HCT116 (cell line): ENCODE data around the gene EMP2. TPM values are rescaled to one million over a fixed set of nuclear protein-coding genes. Genes with fewer than 3 reads are reported as not detected.

Experiments
- ATAC-seq: fragments of 200-7000 bp; cut with Tn5 transposase; 2 replicates; pipeline ENCODE4 v1.9.1; 2020; ENCODE audit warnings: mild to moderate bottlenecking, moderate library complexity
- BruUV-seq: library from RNA; stranded (reverse); fragments of 400-500 nt; replicated peaks from 2 replicates; lab custom pipeline; 2021; lab: Mats Ljungman, UMichigan
- CTCF ChIA-PET: fragments of 300-600 bp; sonication (Branson Sonifier 250); formaldehyde crosslinking; loops from one replicate; lab custom pipeline; 2021; ENCODE audit warnings: antibody characterized with exemption; lab: Charles Lee
- POLR2A ChIA-PET: fragments of 300-600, 350-600 bp; sonication (Branson Sonifier 250); formaldehyde crosslinking; loops from one replicate; lab custom pipeline; 2021; ENCODE audit warnings: antibody characterized with exemption; lab: Charles Lee
- RAD21 ChIA-PET, 2 experiments: fragments of 300-600 bp; sonication (Branson Sonifier 250); formaldehyde crosslinking; loops; one replicate each; lab custom pipeline; 2023; ENCODE audit warnings: low total read pairs in 2 of 2; ENCODE audit not compliant: uncharacterized antibody in 2 of 2, unreplicated experiment in 2 of 2, low non-redundant PET in 1 of 2; lab: Charles Lee
- DNase-seq: peaks from one replicate; pipeline ENCODE4 v3.0.0-alpha.2; 2010; ENCODE audit warnings: low read depth, low spot score
- H2AFZ ChIP-seq: fragments of 200-600 bp; shearing (Covaris generic), sonication (generic); 2 replicates; pipeline ENCODE4 v1.6.1; 2017; ENCODE audit warnings: low read depth, mixed run types, mixed read lengths, antibody characterized with exemption, low read length; ENCODE audit not compliant: poor library complexity, severe bottlenecking
- H3K27ac ChIP-seq: 2 replicates; pipeline ENCODE4 v1.5.1; 2012; ENCODE audit warnings: low read depth, low read length
- H3K27me3 ChIP-seq: fragments of 200-600 bp; sonication (generic); 2 replicates; pipeline ENCODE4 v1.6.1; 2016; ENCODE audit warnings: mixed run types, low read length, mixed read lengths; ENCODE audit not compliant: insufficient read depth
- H3K36me3 ChIP-seq, 2 experiments: fragments of 200-500 bp in 1 of 2; fragments of 200-600 bp in 1 of 2; sonication (Bioruptor generic) in 1 of 2; sonication (generic) in 1 of 2; 2 replicates each; pipeline versions ENCODE4 v1.5.1 to v1.6.1; 2014 to 2016; ENCODE audit warnings: low read length in 2 of 2, inconsistent platforms in 1 of 2, mixed read lengths in 1 of 2, mixed run types in 1 of 2; ENCODE audit not compliant: insufficient read depth in 2 of 2, control insufficient read depth in 1 of 2
- H3K4me1 ChIP-seq, 2 experiments: fragments of 200-600 bp in 1 of 2; sonication (generic) in 1 of 2; 2 replicates each; pipeline versions ENCODE4 v1.5.1 to v1.6.1; 2012 to 2017; ENCODE audit warnings: low read length in 2 of 2, inconsistent platforms in 1 of 2, mild to moderate bottlenecking in 1 of 2, mixed read lengths in 1 of 2, mixed run types in 1 of 2, moderate library complexity in 1 of 2; ENCODE audit not compliant: insufficient read depth in 2 of 2, control insufficient read depth in 1 of 2
- H3K4me2 ChIP-seq: fragments of 200-600 bp; sonication (generic); 2 replicates; pipeline ENCODE4 v1.6.1; 2017; ENCODE audit warnings: mixed run types, low read length, mixed read lengths
- H3K4me3 ChIP-seq, 2 experiments: fragments of 200-600 bp in 1 of 2; sonication (generic) in 1 of 2; replicated peaks in 1 of 2; 2 replicates each; pipeline ENCODE4 v1.5.1; 2011 to 2016; ENCODE audit warnings: low read length in 2 of 2, control low read depth in 1 of 2, low read depth in 1 of 2, mild to moderate bottlenecking in 1 of 2, mixed read lengths in 1 of 2, mixed run types in 1 of 2
- H3K79me2 ChIP-seq: fragments of 200-600 bp; sonication (generic); 2 replicates; pipeline ENCODE4 v1.6.1; 2017; ENCODE audit warnings: mild to moderate bottlenecking, mixed run types, low read length, moderate library complexity, mixed read lengths; ENCODE audit not compliant: insufficient read depth
- H3K9ac ChIP-seq: fragments of 200-600 bp; sonication (generic); 2 replicates; pipeline ENCODE4 v1.6.1; 2016; ENCODE audit warnings: low read length, mixed read lengths
- H3K9me2 ChIP-seq: fragments of 200-600 bp; sonication (generic), shearing (Covaris generic); 2 replicates; pipeline ENCODE4 v1.6.1; 2017; ENCODE audit warnings: mixed run types, mild to moderate bottlenecking, moderate library complexity; ENCODE audit not compliant: insufficient read depth
- H3K9me3 ChIP-seq, 2 experiments: fragments of 200-500 bp in 1 of 2; fragments of 200-600 bp in 1 of 2; sonication (Bioruptor generic) in 1 of 2; sonication (generic) in 1 of 2; 2 replicates each; pipeline ENCODE4 v1.6.1; 2014 to 2017; ENCODE audit warnings: low read length in 2 of 2, mixed read lengths in 2 of 2, inconsistent platforms in 1 of 2, low read depth in 1 of 2, mild to moderate bottlenecking in 1 of 2, mixed run types in 1 of 2, moderate library complexity in 1 of 2; ENCODE audit not compliant: control insufficient read depth in 1 of 2, insufficient read depth in 1 of 2
- H4K20me1 ChIP-seq: fragments of 200-600 bp; sonication (generic), shearing (Covaris generic); 2 replicates; pipeline ENCODE4 v1.6.1; 2017; ENCODE audit warnings: mixed run types, mild to moderate bottlenecking, moderate library complexity; ENCODE audit not compliant: insufficient read depth
- EZH2 ChIP-seq: fragments of 200-600 bp; sonication (generic); IDR thresholded peaks from 2 replicates; pipeline ENCODE4 v1.6.1; 2017; ENCODE audit warnings: antibody characterized with exemption, mixed run types
- EZH2phosphoT487 ChIP-seq: fragments of 200-600 bp; IDR thresholded peaks from 2 replicates; pipeline ENCODE4 v1.6.1; 2018; ENCODE audit warnings: antibody characterized with exemption, borderline replicate concordance
- FOSL1 ChIP-seq: IDR thresholded peaks from 2 replicates; pipeline ENCODE4 v1.6.1; 2012; ENCODE audit warnings: low read depth
- JUND ChIP-seq: IDR thresholded peaks from 2 replicates; pipeline ENCODE4 v1.6.1; 2012
- POLR2A ChIP-seq: IDR thresholded peaks from 2 replicates; pipeline ENCODE4 v1.7.0; 2011; ENCODE audit warnings: borderline replicate concordance; ENCODE audit not compliant: insufficient read depth, insufficient read length; ENCODE audit errors: extremely low read depth
- SIN3A ChIP-seq: IDR thresholded peaks from 2 replicates; pipeline ENCODE4 v1.6.1; 2012; ENCODE audit warnings: low read depth
- SP1 ChIP-seq: IDR thresholded peaks from 2 replicates; pipeline ENCODE4 v1.6.1; 2012; ENCODE audit warnings: low read depth
- TCF7L2 ChIP-seq: IDR thresholded peaks from 2 replicates; pipeline ENCODE4 v1.7.0; 2011; ENCODE audit warnings: borderline replicate concordance, inconsistent platforms; ENCODE audit not compliant: insufficient read depth, insufficient read length; ENCODE audit errors: extremely low read depth
- YY1 ChIP-seq: IDR thresholded peaks from 2 replicates; pipeline ENCODE4 v1.6.1; 2011; ENCODE audit warnings: low read length, low read depth, moderate library complexity, mild to moderate bottlenecking; ENCODE audit not compliant: insufficient replicate concordance; ENCODE audit errors: extremely low read depth
- ZBTB33 ChIP-seq: IDR thresholded peaks from 2 replicates; pipeline ENCODE4 v1.6.1; 2011; ENCODE audit warnings: mild to moderate bottlenecking, low read length, moderate library complexity; ENCODE audit not compliant: insufficient replicate concordance; ENCODE audit errors: extremely low read depth
- ZNF274 ChIP-seq: fragments of 200-500 bp; sonication (Bioruptor generic); IDR thresholded peaks from 2 replicates; pipeline ENCODE4 v1.6.1; 2014; ENCODE audit warnings: mild to moderate bottlenecking, low read depth, low read length, inconsistent platforms
- intact Hi-C: fragments of 100-400 bp; cut with micrococcal nuclease; formaldehyde crosslinking; loops from 2 replicates; pipeline ENCODE4 v1.10.0; 2022
- total RNA-seq: library from RNA; stranded (reverse); gene quantifications from one replicate; pipeline ENCODE4 v1.2.1, GENCODE V29; 2021; ENCODE audit not compliant: unreplicated experiment
- TF ChIP-seq, protein P1 (sequence below): IDR thresholded peaks from 2 replicates; pipeline ENCODE4 v1.6.1; 2012; ENCODE audit warnings: low read depth
- TF ChIP-seq, protein P2 (sequence below), 3 experiments: fragments of 200-600 bp in 1 of 3; sonication (generic) in 1 of 3; IDR thresholded peaks in 2 of 3; conservative IDR thresholded peaks in 1 of 3; 2 replicates each; pipeline ENCODE4 v1.5.1; 2012 to 2017; ENCODE audit warnings: low read depth in 2 of 3, low read length in 2 of 3, antibody characterized with exemption in 1 of 3, borderline replicate concordance in 1 of 3, control low read depth in 1 of 3, mild to moderate bottlenecking in 1 of 3, mixed read lengths in 1 of 3, mixed run types in 1 of 3, moderate library complexity in 1 of 3; ENCODE audit not compliant: insufficient read depth in 1 of 3
- TF ChIP-seq, protein P3 (sequence below): IDR thresholded peaks from 2 replicates; pipeline ENCODE4 v1.6.1; 2012

EMP2 gene
- total RNA-seq, 1 experiment from 2014 or later = 32.6 TPM

- Histone ChIP-seq H3K79me2 (no peaks in the 10 kb centered on the region), H3K4me1 (no peaks in the 10 kb centered on the region), H4K20me1 (no peaks in the 10 kb centered on the region), H3K27me3 (no peaks in the 10 kb centered on the region), H3K4me2 (no peak overlapping the region), H3K27ac (no peak overlapping the region), H3K9ac (no peak overlapping the region), H2AFZ (no peak overlapping the region), H3K9me2 (no peaks in the 10 kb centered on the region), H3K36me3 (no peaks in the 10 kb centered on the region), H3K9me3 (no peaks in the 10 kb centered on the region), H3K4me3 (no peak overlapping the region)
- DNase-seq (no peak), ATAC-seq (no peak)
- ChIA-PET RAD21 (no interaction called here), POLR2A (no interaction called here), CTCF (interaction anchor here (0.9 to 1.3 kb wide), 2 partner anchors 218 to 219 kb away, joined by 3 to 4 read pairs; no protein-coding TSS in a partner anchor)
- no TSS peak for BruUV-seq
- TF ChIP-seq EZH2 = no peak
- TF ChIP-seq EZH2phosphoT487 = no peak
- TF ChIP-seq ZBTB33 = no peak
- TF ChIP-seq SP1 = no peak
- no peak for TF ChIP-seq TCF7L2
- TF ChIP-seq FOSL1 = no peak
- no peak for TF ChIP-seq JUND
- no peak for TF ChIP-seq ZNF274
- TF ChIP-seq, protein P1, sequence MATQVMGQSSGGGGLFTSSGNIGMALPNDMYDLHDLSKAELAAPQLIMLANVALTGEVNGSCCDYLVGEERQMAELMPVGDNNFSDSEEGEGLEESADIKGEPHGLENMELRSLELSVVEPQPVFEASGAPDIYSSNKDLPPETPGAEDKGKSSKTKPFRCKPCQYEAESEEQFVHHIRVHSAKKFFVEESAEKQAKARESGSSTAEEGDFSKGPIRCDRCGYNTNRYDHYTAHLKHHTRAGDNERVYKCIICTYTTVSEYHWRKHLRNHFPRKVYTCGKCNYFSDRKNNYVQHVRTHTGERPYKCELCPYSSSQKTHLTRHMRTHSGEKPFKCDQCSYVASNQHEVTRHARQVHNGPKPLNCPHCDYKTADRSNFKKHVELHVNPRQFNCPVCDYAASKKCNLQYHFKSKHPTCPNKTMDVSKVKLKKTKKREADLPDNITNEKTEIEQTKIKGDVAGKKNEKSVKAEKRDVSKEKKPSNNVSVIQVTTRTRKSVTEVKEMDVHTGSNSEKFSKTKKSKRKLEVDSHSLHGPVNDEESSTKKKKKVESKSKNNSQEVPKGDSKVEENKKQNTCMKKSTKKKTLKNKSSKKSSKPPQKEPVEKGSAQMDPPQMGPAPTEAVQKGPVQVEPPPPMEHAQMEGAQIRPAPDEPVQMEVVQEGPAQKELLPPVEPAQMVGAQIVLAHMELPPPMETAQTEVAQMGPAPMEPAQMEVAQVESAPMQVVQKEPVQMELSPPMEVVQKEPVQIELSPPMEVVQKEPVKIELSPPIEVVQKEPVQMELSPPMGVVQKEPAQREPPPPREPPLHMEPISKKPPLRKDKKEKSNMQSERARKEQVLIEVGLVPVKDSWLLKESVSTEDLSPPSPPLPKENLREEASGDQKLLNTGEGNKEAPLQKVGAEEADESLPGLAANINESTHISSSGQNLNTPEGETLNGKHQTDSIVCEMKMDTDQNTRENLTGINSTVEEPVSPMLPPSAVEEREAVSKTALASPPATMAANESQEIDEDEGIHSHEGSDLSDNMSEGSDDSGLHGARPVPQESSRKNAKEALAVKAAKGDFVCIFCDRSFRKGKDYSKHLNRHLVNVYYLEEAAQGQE = no peak
- TF ChIP-seq SIN3A = no peak
- TF ChIP-seq YY1 = no peak
- no peak for TF ChIP-seq POLR2A
- TF ChIP-seq, protein P2, sequence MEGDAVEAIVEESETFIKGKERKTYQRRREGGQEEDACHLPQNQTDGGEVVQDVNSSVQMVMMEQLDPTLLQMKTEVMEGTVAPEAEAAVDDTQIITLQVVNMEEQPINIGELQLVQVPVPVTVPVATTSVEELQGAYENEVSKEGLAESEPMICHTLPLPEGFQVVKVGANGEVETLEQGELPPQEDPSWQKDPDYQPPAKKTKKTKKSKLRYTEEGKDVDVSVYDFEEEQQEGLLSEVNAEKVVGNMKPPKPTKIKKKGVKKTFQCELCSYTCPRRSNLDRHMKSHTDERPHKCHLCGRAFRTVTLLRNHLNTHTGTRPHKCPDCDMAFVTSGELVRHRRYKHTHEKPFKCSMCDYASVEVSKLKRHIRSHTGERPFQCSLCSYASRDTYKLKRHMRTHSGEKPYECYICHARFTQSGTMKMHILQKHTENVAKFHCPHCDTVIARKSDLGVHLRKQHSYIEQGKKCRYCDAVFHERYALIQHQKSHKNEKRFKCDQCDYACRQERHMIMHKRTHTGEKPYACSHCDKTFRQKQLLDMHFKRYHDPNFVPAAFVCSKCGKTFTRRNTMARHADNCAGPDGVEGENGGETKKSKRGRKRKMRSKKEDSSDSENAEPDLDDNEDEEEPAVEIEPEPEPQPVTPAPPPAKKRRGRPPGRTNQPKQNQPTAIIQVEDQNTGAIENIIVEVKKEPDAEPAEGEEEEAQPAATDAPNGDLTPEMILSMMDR (IDR thresholded peaks at IDR 0.05 in 2 of 3, conservative IDR thresholded peaks at IDR 0.05 in 1 of 3; ENCODE audit: borderline replicate concordance in 1 of 3, insufficient read depth in 1 of 3, low read depth in 2 of 3, low read length in 2 of 3) = no peak
- TF ChIP-seq, protein P3, sequence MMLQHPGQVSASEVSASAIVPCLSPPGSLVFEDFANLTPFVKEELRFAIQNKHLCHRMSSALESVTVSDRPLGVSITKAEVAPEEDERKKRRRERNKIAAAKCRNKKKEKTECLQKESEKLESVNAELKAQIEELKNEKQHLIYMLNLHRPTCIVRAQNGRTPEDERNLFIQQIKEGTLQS = no peak
- intact Hi-C loops = no loop called here
These were observed 62.5 kb downstream of the EMP2 start for GRCh38 chr16:10517868-10518267.
